ENCODE data around the gene LHPP.

DNA sequence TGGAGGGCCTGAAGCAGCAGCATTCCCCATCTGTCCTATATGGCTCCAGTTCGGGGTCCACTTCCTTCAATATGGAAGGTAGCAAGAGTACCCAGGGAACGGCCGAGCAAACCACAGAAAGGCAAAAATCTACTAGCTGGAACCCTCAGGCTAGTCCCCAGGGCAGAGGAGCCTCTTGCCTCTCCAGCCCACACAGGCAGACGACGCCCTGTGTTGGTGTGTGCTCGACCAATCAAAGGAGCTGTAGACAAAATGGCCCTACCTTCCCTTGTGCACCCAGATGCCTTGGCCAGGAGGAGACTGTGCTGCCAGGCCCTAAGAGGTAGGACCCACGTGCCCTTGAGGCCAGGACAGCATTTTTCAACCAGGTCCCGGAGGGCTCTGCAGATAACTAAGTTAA is 191.1 kb downstream of the LHPP start:
- TF ChIP-seq, protein P1, sequence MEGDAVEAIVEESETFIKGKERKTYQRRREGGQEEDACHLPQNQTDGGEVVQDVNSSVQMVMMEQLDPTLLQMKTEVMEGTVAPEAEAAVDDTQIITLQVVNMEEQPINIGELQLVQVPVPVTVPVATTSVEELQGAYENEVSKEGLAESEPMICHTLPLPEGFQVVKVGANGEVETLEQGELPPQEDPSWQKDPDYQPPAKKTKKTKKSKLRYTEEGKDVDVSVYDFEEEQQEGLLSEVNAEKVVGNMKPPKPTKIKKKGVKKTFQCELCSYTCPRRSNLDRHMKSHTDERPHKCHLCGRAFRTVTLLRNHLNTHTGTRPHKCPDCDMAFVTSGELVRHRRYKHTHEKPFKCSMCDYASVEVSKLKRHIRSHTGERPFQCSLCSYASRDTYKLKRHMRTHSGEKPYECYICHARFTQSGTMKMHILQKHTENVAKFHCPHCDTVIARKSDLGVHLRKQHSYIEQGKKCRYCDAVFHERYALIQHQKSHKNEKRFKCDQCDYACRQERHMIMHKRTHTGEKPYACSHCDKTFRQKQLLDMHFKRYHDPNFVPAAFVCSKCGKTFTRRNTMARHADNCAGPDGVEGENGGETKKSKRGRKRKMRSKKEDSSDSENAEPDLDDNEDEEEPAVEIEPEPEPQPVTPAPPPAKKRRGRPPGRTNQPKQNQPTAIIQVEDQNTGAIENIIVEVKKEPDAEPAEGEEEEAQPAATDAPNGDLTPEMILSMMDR (IDR thresholded peaks at IDR 0.05), result no peak
- TF ChIP-seq EZH2phosphoT487 (IDR thresholded peaks at IDR 0.05), result no peak

Data from neural progenitor cell (in vitro differentiated cells).